Heart left ventricle (tissue), 16 donors: ENCODE measurements around the gene SP3. TPM values are rescaled to one million over a fixed set of nuclear protein-coding genes. Genes with fewer than 3 reads are reported as not detected.

ENCODE experiments used
- ATAC-seq, 4 donors: fragments of 200-7000 bp; cut with Tn5 transposase; one replicate each; pipeline ENCODE4 v1.9.1; 2020 to 2022; ENCODE audit warnings: moderate library complexity in 4 of 4, mild to moderate bottlenecking in 3 of 4, moderate number of reproducible peaks in 1 of 4
- DNase-seq, 5 donors: peaks; one replicate each; pipeline ENCODE4 v3.0.0-alpha.2; 2020
- H3K27ac ChIP-seq, 12 donors: fragments of 200-600 bp; sonication (generic) in 4 of 12; one replicate each; pipeline versions ENCODE4 v1.5.0 to v1.8.0; 2016 to 2022; ENCODE audit warnings: mild to moderate bottlenecking in 2 of 12
- H3K27me3 ChIP-seq, 9 donors: fragments of 200-600 bp; sonication (generic) in 2 of 9; one replicate each; pipeline versions ENCODE4 v1.5.1 to v1.8.0; 2016 to 2022; ENCODE audit warnings: mild to moderate bottlenecking in 3 of 9
- H3K36me3 ChIP-seq, 9 donors: fragments of 200-600 bp; sonication (generic) in 2 of 9; one replicate each; pipeline versions ENCODE4 v1.5.0 to v1.8.0; 2018 to 2022; ENCODE audit warnings: mild to moderate bottlenecking in 2 of 9
- H3K4me1 ChIP-seq, 12 donors: fragments of 200-600 bp; sonication (generic) in 4 of 12; one replicate each; pipeline versions ENCODE4 v1.5.0 to v1.8.0; 2016 to 2022; ENCODE audit warnings: mild to moderate bottlenecking in 3 of 12
- H3K4me3 ChIP-seq, 12 donors: fragments of 200-600 bp; sonication (generic) in 4 of 12; one replicate each; pipeline versions ENCODE4 v1.5.0 to v1.8.0; 2017 to 2022; ENCODE audit warnings: mild to moderate bottlenecking in 9 of 12, moderate library complexity in 4 of 12
- H3K9me3 ChIP-seq, 12 donors: fragments of 200-600 bp; sonication (generic) in 4 of 12; one replicate each; pipeline versions ENCODE4 v1.5.0 to v1.8.0; 2016 to 2022; ENCODE audit warnings: mild to moderate bottlenecking in 1 of 12
- POLR2A ChIP-seq, 2 donors: fragments of 450-650 bp; IDR thresholded peaks; one replicate each; pipeline ENCODE4 v1.6.1; 2017; ENCODE audit warnings: antibody characterized with exemption in 2 of 2, mild to moderate bottlenecking in 2 of 2, moderate library complexity in 2 of 2
- WGBS, 4 donors: extraction: QIAGEN DNeasy Blood & Tissue Kit in 2 of 4; methylation state at CpG; one replicate each; pipeline versions ENCODE4 v1.1.5 to v1.1.7; 2013 to 2018; 5-methylcytosine and 5-hydroxymethylcytosine counted together
- intact Hi-C, 10 donors: fragments of 100-400 bp; cut with DNase I; formaldehyde crosslinking; loops; one replicate each; pipeline versions ENCODE4 v1.11.1 to v1.14.2; 2022
- polyA plus RNA-seq, 2 donors: library from polyadenylated mRNA; stranded (reverse); fragments of 200-250 nt; gene quantifications; one replicate each; pipeline ENCODE4 v1.2.3, GENCODE V29; 2013
- total RNA-seq, 9 donors: library from RNA; depleted of rRNA in 2 of 9; stranded (reverse); fragments of >200 nt in 2 of 9; fragmentation: NEBNext Ultra II Directional in 3 of 9; extraction: Animal tissue kit (Norgen Biotek cat#: 25700) in 3 of 9; gene quantifications; one replicate each; pipeline versions ENCODE4 v1.1.0 to v1.2.4, GENCODE V29; 2016 to 2023
- TF ChIP-seq, protein P1 (sequence below), 12 donors: fragments of 200-600 bp; sonication (generic) in 4 of 12; IDR thresholded peaks; one replicate each; pipeline versions ENCODE4 v1.5.0 to v1.8.0; 2018 to 2022; ENCODE audit warnings: antibody characterized with exemption in 12 of 12, mild to moderate bottlenecking in 5 of 12
- donor health status: ischemic (EF 13 %, LVEDD 7.1; RV severe dilation, severe dysfunction).
- donor health status: healthy with polysubstance abuse.
- donor health status: DM: no; HTN: yes; CAD: no.
- donor health status: DM: no; HTN: no; CAD: no.
- donor health status: ischemic (EF 25% LVEDD 6.9; RV normal size, moderate dysfunction).
- donor health status: ischemic (EF 25% LVEDD 5.7; RV mildly dilated, moderate dysfunction).
- donor health status: healthy.
- donor health status: DM: yes; HTN: yes; CAD: no.
- donor health status: ischemic (EF 35%, LVEDD 5.7; RV mildly dilated, moderate dysfunction).
- donor health status: nonischemic (EF 11% LVEDD 7.7; RV severe dilation, severe dysfunction).
- donor health status: DM: yes; HTN: yes; CAD: no.
- donor health status: PGD.
- donor health status: ischemic (EF 29% LVEDD 5.4; RV normal size, mild dysfunction).
- donor health status: nonischemic (EF 23%, LVEDD 6.1; RV moderate dilation, normal function).

The SP3 gene
- total and polyA plus RNA-seq, 11 donors, result 6.9 to 61.5 (median 40.2) TPM

DNA sequence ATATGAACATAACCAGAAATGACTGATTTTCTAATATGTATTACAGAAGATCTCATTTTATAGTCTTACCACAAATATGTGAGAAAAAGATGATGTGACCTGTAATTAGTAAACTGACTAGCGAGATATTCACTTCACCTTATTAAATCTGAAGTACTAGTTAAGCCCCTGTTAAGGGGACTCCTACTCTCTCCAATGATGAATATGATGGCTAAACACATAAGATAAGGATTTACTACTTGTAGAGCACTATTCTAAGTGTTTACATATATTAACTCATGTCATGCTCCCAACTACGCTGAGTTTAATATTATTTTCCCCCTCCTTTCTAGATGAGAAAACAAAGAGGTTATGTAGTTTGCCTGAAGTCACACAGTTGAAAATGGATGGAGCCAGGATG is 40.9 kb downstream of the SP3 start:
- intact Hi-C loops, result no loop called here
- whole genome bisulfite sequencing, 4 donors, result 86 to 94% (median 91%) methylated on average over 2 of the region's 2 CpGs
- Histone ChIP-seq H3K36me3 (no peaks in the 10 kb centered on the region), H3K4me3 (no peak overlapping the region), H3K27ac (no peak overlapping the region), H3K9me3 (no peaks in the 10 kb centered on the region), H3K4me1 (peaks cover 0 to 59% (median 34%) of the 10 kb centered on the region in 12 donors), H3K27me3 (no peaks in the 10 kb centered on the region)
- ATAC-seq (no peak), DNase-seq (no peak)
- TF ChIP-seq, protein P1, sequence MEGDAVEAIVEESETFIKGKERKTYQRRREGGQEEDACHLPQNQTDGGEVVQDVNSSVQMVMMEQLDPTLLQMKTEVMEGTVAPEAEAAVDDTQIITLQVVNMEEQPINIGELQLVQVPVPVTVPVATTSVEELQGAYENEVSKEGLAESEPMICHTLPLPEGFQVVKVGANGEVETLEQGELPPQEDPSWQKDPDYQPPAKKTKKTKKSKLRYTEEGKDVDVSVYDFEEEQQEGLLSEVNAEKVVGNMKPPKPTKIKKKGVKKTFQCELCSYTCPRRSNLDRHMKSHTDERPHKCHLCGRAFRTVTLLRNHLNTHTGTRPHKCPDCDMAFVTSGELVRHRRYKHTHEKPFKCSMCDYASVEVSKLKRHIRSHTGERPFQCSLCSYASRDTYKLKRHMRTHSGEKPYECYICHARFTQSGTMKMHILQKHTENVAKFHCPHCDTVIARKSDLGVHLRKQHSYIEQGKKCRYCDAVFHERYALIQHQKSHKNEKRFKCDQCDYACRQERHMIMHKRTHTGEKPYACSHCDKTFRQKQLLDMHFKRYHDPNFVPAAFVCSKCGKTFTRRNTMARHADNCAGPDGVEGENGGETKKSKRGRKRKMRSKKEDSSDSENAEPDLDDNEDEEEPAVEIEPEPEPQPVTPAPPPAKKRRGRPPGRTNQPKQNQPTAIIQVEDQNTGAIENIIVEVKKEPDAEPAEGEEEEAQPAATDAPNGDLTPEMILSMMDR (IDR thresholded peaks at IDR 0.05), result no peak
- no peak for TF ChIP-seq POLR2A (IDR thresholded peaks at IDR 0.05)

- Histone ChIP-seq H3K27ac (no peak overlapping the region), H3K27me3 (no peaks in the 10 kb centered on the region), H3K36me3 (peaks cover 0 to 14% (median 10%) of the 10 kb centered on the region in 9 donors), H3K4me3 (no peak overlapping the region), H3K4me1 (peaks cover 0 to 56% (median 32%) of the 10 kb centered on the region in 12 donors), H3K9me3 (no peaks in the 10 kb centered on the region)
- intact Hi-C loops, result no loop called here
- ATAC-seq (no peak), DNase-seq (no peak)
- no peak for TF ChIP-seq POLR2A (IDR thresholded peaks at IDR 0.05)
- TF ChIP-seq, protein P1 (IDR thresholded peaks at IDR 0.05), result no peak
These were observed 42.4 kb downstream of the SP3 start for GRCh38 chr2:173922760-173923159.

DNA sequence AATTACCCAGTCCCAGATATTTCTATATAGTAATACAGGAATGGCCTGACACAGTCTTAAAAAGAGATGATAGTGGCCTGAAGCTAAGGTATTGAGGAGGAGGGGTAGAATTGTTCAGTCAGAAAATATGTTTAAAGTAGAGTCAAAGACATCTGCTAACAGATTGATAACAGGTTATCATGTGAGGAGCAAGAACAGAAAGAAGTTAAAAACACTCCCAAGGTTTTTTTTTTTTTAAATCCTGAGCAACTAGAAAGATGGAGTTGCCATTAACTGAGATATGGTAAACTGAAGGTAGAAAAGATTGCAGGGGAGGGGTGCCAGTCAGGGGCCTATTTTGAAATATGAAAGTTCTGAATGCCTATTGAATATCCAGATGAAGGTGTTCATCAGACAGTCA is 43.1 kb downstream of the SP3 start:
- Histone ChIP-seq H3K4me3 (no peak overlapping the region), H3K36me3 (peaks cover 0 to 21% (median 16%) of the 10 kb centered on the region in 9 donors), H3K4me1 (peaks cover 0 to 56% (median 32%) of the 10 kb centered on the region in 12 donors), H3K27me3 (no peaks in the 10 kb centered on the region), H3K27ac (no peak overlapping the region), H3K9me3 (no peaks in the 10 kb centered on the region)
- ATAC-seq (no peak), DNase-seq (no peak)
- intact Hi-C loops, result no loop called here
- no peak for TF ChIP-seq POLR2A (IDR thresholded peaks at IDR 0.05)
- TF ChIP-seq, protein P1 (IDR thresholded peaks at IDR 0.05), result no peak

- Histone ChIP-seq H3K27ac (no peak overlapping the region), H3K27me3 (no peaks in the 10 kb centered on the region), H3K36me3 (peaks cover 0 to 94% (median 74%) of the 10 kb centered on the region in 9 donors), H3K4me1 (peaks cover 0 to 4% (median 0%) of the 10 kb centered on the region in 12 donors), H3K4me3 (no peak overlapping the region), H3K9me3 (no peaks in the 10 kb centered on the region)
- TF ChIP-seq, protein P1 (IDR thresholded peaks at IDR 0.05), result no peak
- no peak for TF ChIP-seq POLR2A (IDR thresholded peaks at IDR 0.05)
- 82 to 88% (median 84%) methylated on average over 3 of the region's 3 CpGs for WGBS, 4 donors
- DNase-seq (no peak), ATAC-seq (no peak)
- intact Hi-C loops, result no loop called here
These were observed 50.9 kb downstream of the SP3 start for GRCh38 chr2:173914055-173914927.
